HepG2 (cell line): ENCODE measurements around the gene CLCN1. TPM values are rescaled to one million over a fixed set of nuclear protein-coding genes. Genes with fewer than 3 reads are reported as not detected.

ENCODE experiments used
- CEBPG ChIP-seq: IDR thresholded peaks from 2 replicates; pipeline ENCODE4 v1.6.1; 2016
- GABPB1 ChIP-seq: IDR thresholded peaks from 2 replicates; pipeline ENCODE4 v1.6.1; 2016; ENCODE audit warnings: mild to moderate bottlenecking, missing genetic modification reagents, moderate library complexity, missing compliant biosample characterization
- HDAC2 ChIP-seq: sonication (generic); formaldehyde crosslinking; IDR thresholded peaks from 2 replicates; pipeline ENCODE4 v1.4.0; 2020; ENCODE audit warnings: missing genetic modification reagents
- LCORL ChIP-seq, 2 experiments: fragments of 450-650 bp in 1 of 2; sonication (generic) in 1 of 2; formaldehyde crosslinking in 1 of 2; IDR thresholded peaks; 2 replicates each; pipeline versions ENCODE4 v1.5.0 to v1.6.1; 2017 to 2020; ENCODE audit warnings: antibody characterized with exemption in 1 of 2, missing genetic modification reagents in 1 of 2
- MIER3 ChIP-seq: IDR thresholded peaks from 2 replicates; pipeline ENCODE4 v1.6.1; 2016; ENCODE audit warnings: missing compliant biosample characterization, borderline replicate concordance
- PHF21A ChIP-seq: sonication (generic); formaldehyde crosslinking; IDR thresholded peaks from 2 replicates; pipeline ENCODE4 v1.5.0; 2020; ENCODE audit warnings: mild to moderate bottlenecking, missing genetic modification reagents
- SAP130 ChIP-seq: IDR thresholded peaks from 2 replicates; pipeline ENCODE4 v1.6.1; 2016; ENCODE audit warnings: low read depth
- SMAD3 ChIP-seq: sonication (generic); formaldehyde crosslinking; IDR thresholded peaks from 2 replicates; pipeline ENCODE4 v1.4.0; 2020; ENCODE audit warnings: missing genetic modification reagents
- SRY ChIP-seq: sonication (generic); formaldehyde crosslinking; IDR thresholded peaks from 2 replicates; pipeline ENCODE4 v1.8.0; 2022; ENCODE audit warnings: mild to moderate bottlenecking, missing genetic modification reagents
- TARDBP ChIP-seq: sonication (generic); formaldehyde crosslinking; IDR thresholded peaks from 2 replicates; pipeline ENCODE4 v1.8.0; 2022; ENCODE audit warnings: mild to moderate bottlenecking, missing genetic modification reagents
- ZMYM4 ChIP-seq: sonication (generic); formaldehyde crosslinking; IDR thresholded peaks from 2 replicates; pipeline ENCODE4 v1.8.1; 2023; ENCODE audit warnings: mild to moderate bottlenecking, missing genetic modification reagents
- ZNF101 ChIP-seq: sonication (generic); formaldehyde crosslinking; IDR thresholded peaks from 2 replicates; pipeline ENCODE4 v1.4.0; 2020; ENCODE audit warnings: mild to moderate bottlenecking, low read depth, missing genetic modification reagents, borderline replicate concordance
- ZNF33B ChIP-seq: sonication (generic); formaldehyde crosslinking; IDR thresholded peaks from 2 replicates; pipeline ENCODE4 v1.5.1; 2020; ENCODE audit warnings: mild to moderate bottlenecking, missing genetic modification reagents
- ZNF644 ChIP-seq: IDR thresholded peaks from 2 replicates; pipeline ENCODE4 v1.6.1; 2016; ENCODE audit warnings: low read depth
- polyA plus RNA-seq, 8 experiments: library from polyadenylated mRNA; depleted of rRNA in 3 of 8; stranded (reverse) in 7 of 8; unstranded in 1 of 8; fragments of >200 nt; fragmentation: Illumina TruSeq in 4 of 8; extraction: Trizol in 4 of 8; gene quantifications; 2 replicates each; pipeline versions ENCODE4 v1.2.1 to v1.2.3, GENCODE V29; 2011 to 2016; ENCODE audit warnings: low read depth in 4 of 8, missing spikeins in 1 of 8, mixed read lengths in 1 of 8; ENCODE audit not compliant: insufficient read depth in 1 of 8
- total RNA-seq, 5 experiments: library from RNA; depleted of rRNA; stranded (reverse); fragments of >200 nt; fragmentation: Illumina TruSeq; extraction: Trizol; gene quantifications; 2 replicates each; pipeline ENCODE4 v1.2.3, GENCODE V29; 2016; ENCODE audit warnings: low read depth in 1 of 5
- TF ChIP-seq, protein P1 (sequence below): sonication (generic); formaldehyde crosslinking; IDR thresholded peaks from 2 replicates; pipeline ENCODE4 v1.4.0; 2020; ENCODE audit warnings: mild to moderate bottlenecking, missing genetic modification reagents
- TF ChIP-seq, protein P2 (sequence below): sonication (generic); formaldehyde crosslinking; IDR thresholded peaks from 2 replicates; pipeline ENCODE4 v1.4.0; 2020; ENCODE audit warnings: missing genetic modification reagents

The CLCN1 gene
- total and polyA plus RNA-seq, 2 of the 13 experiments (the other 11 are each of a cell fraction or from before 2014, with no cell fraction given), result 0.01 TPM; not detected in 1

DNA sequence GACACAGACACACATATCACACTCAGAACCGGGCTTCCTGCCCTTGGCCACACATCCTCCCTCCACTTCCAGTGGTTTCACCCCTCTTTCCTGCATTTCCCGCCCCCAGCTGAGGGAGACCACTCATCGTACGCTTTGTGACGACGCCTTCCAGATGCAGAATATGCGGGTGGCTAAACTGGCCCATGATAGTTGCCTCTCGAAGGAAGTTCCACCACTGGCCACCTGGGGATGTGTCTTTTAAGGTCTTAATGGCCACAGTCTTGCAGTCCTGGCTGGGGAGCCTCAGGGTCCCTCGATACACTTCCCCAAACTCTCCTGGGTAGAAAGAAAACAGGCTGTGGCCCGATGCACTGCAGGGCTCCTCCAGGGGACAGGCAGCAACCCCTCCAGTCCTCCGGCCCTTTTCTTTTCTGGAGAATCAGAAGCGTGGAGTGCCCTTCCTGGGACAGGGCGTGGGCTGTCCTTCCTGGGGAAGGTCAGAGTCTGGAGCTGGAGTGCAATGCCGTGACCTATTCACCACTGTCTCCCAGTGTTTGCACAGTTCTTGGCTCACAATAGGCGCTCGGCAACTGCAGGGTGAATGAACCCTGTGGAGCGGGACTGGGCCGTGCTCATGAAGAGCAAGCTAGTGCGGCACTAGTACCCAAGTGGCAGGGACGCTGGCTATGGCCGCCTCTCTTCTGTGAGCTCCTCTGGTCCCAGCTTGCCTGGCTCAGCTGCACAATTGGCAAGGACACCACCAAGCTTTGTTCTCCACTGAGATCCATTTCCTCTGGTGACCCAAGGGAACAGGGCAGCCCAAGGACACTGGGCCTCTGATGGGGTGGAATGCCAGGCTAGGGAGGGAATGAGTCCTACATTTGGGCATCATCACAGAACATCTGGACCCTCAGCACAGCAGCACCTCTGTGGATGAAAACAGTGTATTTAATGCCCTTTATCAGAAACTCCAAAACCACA is 79.6 kb downstream of the CLCN1 start (continued):
- TF ChIP-seq, protein P1, sequence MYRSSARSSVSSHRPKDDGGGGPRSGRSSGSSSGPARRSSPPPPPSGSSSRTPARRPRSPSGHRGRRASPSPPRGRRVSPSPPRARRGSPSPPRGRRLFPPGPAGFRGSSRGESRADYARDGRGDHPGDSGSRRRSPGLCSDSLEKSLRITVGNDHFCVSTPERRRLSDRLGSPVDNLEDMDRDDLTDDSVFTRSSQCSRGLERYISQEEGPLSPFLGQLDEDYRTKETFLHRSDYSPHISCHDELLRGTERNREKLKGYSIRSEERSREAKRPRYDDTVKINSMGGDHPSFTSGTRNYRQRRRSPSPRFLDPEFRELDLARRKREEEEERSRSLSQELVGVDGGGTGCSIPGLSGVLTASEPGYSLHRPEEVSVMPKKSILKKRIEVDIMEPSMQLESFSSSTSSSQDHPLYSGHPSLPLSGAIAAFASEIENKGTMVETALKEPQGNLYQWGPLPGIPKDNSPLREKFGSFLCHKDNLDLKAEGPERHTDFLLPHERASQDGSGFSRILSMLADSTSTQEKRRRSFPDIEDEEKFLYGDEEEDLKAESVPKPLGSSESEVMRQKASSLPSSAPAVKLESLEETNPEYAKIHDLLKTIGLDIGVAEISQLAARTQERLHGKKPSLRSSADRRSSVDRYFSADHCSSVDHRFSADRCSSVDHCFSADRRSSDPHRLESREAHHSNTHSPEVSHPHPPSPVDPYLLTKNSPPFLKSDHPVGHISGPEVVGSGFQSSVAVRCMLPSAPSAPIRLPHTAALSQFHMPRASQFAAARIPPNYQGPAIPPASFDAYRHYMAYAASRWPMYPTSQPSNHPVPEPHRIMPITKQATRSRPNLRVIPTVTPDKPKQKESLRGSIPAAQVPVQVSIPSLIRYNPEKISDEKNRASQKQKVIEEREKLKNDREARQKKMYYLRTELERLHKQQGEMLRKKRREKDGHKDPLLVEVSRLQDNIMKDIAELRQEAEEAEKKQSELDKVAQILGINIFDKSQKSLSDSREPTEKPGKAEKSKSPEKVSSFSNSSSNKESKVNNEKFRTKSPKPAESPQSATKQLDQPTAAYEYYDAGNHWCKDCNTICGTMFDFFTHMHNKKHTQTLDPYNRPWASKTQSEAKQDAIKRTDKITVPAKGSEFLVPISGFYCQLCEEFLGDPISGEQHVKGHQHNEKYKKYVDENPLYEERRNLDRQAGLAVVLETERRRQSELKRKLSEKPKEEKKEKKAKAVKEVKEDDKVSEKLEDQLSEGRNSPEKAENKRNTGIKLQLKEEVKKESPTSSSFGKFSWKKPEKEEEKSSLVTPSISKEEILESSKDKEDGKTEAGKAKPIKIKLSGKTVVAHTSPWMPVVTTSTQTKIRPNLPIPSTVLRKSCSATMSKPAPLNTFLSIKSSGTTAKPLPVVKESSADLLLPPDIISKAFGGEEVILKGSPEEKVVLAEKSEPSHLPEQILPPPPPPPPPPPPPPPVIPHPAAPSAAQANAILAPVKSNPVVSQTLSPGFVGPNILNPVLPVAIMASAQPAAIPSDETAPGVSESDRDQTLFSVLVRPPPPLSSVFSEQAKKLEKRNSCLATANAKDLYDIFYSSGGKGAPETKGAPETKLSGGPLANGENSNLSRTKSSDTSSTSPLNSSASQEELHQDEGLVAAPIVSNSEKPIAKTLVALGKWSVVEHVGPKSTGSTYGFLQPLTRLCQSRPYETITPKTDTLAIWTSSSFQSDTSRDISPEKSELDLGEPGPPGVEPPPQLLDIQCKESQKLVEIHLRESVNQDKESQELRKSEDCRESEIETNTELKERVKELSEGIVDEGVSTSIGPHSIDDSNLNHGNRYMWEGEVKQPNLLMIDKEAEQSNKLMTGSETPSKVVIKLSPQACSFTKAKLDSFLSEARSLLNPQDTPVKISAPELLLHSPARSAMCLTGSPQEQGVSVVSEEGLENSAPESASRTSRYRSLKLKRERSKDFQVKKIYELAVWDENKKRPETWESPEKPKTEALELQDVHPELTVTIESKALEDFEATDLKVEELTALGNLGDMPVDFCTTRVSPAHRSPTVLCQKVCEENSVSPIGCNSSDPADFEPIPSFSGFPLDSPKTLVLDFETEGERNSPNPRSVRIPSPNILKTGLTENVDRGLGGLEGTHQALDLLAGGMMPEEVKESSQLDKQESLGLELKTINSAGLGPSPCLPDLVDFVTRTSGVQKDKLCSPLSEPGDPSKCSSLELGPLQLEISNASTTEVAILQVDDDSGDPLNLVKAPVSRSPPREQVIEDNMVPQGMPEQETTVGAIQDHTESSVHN, result 0 out of 2 replicates have a peak, but pooled peaks have one; percentile 40
- TF ChIP-seq SRY (CRISPR knock-in tag) (0 out of 2 replicates have a peak, but pooled peaks have one; percentile 37), ZNF644 (CRISPR knock-in tag) (no peak), HDAC2 (peak; percentile 91), SMAD3 (CRISPR knock-in tag) (peak; percentile 66; the same call in 1 of the 2 replicates), GABPB1 (0 out of 2 replicates have a peak, but pooled peaks have one; percentile 36), ZMYM4 (peak; percentile 49), PHF21A (CRISPR knock-in tag) (peak; percentile 89), ZNF33B (CRISPR knock-in tag) (0 out of 2 replicates have a peak, but pooled peaks have one; percentile 27), TARDBP (CRISPR knock-in tag) (peak; percentile 65; the same call in 1 of the 2 replicates), MIER3 (peak; percentile 69; the same call in 1 of the 2 replicates), CEBPG (CRISPR knock-in tag) (peak; percentile 68), SAP130 (CRISPR knock-in tag) (peak; percentile 77), LCORL (IDR thresholded peaks at IDR 0.05) (no peak), LCORL (CRISPR knock-in tag; IDR thresholded peaks at IDR 0.05) (peak; percentile 96), ZNF101 (CRISPR knock-in tag) (no peak)
- TF ChIP-seq, protein P2, sequence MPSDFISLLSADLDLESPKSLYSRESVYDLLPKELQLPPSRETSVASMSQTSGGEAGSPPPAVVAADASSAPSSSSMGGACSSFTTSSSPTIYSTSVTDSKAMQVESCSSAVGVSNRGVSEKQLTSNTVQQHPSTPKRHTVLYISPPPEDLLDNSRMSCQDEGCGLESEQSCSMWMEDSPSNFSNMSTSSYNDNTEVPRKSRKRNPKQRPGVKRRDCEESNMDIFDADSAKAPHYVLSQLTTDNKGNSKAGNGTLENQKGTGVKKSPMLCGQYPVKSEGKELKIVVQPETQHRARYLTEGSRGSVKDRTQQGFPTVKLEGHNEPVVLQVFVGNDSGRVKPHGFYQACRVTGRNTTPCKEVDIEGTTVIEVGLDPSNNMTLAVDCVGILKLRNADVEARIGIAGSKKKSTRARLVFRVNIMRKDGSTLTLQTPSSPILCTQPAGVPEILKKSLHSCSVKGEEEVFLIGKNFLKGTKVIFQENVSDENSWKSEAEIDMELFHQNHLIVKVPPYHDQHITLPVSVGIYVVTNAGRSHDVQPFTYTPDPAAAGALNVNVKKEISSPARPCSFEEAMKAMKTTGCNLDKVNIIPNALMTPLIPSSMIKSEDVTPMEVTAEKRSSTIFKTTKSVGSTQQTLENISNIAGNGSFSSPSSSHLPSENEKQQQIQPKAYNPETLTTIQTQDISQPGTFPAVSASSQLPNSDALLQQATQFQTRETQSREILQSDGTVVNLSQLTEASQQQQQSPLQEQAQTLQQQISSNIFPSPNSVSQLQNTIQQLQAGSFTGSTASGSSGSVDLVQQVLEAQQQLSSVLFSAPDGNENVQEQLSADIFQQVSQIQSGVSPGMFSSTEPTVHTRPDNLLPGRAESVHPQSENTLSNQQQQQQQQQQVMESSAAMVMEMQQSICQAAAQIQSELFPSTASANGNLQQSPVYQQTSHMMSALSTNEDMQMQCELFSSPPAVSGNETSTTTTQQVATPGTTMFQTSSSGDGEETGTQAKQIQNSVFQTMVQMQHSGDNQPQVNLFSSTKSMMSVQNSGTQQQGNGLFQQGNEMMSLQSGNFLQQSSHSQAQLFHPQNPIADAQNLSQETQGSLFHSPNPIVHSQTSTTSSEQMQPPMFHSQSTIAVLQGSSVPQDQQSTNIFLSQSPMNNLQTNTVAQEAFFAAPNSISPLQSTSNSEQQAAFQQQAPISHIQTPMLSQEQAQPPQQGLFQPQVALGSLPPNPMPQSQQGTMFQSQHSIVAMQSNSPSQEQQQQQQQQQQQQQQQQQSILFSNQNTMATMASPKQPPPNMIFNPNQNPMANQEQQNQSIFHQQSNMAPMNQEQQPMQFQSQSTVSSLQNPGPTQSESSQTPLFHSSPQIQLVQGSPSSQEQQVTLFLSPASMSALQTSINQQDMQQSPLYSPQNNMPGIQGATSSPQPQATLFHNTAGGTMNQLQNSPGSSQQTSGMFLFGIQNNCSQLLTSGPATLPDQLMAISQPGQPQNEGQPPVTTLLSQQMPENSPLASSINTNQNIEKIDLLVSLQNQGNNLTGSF (CRISPR knock-in tag), result 0 out of 2 replicates have a peak, but pooled peaks have one; percentile 46
